Smooth muscle cell (in vitro differentiated cells): ENCODE measurements around the gene DNAJC9. TPM values are rescaled to one million over a fixed set of nuclear protein-coding genes. Genes with fewer than 3 reads are reported as not detected.
A peak's percentile ranks its signal among the peaks of the same experiment; 100 is the strongest.

Experiments
- DNase-seq: peaks from one replicate; lab custom pipeline; 2025; ENCODE audit not compliant: unreplicated experiment; lab: John Stamatoyannopoulos, UW
- H2AFZ ChIP-seq: fragments of 200-600 bp; sonication (generic); 2 replicates; pipeline ENCODE4 v1.6.0; 2016; ENCODE audit warnings: antibody characterized with exemption, low read depth, mild to moderate bottlenecking
- H3F3A ChIP-seq: fragments of 200-600 bp; sonication (generic); 2 replicates; pipeline ENCODE4 v1.6.0; 2017; ENCODE audit warnings: antibody characterized with exemption, low read depth
- H3K27ac ChIP-seq: fragments of 200-600 bp; sonication (generic); 2 replicates; pipeline ENCODE4 v1.5.1; 2016; ENCODE audit warnings: low read depth, mild to moderate bottlenecking
- H3K27me3 ChIP-seq: fragments of 200-600 bp; sonication (generic); 2 replicates; pipeline ENCODE4 v1.6.1; 2016; ENCODE audit warnings: low read depth, mild to moderate bottlenecking
- H3K36me3 ChIP-seq: fragments of 200-600 bp; sonication (generic); 2 replicates; pipeline ENCODE4 v1.5.1; 2016; ENCODE audit warnings: low read depth
- H3K4me1 ChIP-seq: fragments of 200-600 bp; sonication (generic); 2 replicates; pipeline ENCODE4 v1.5.1; 2016; ENCODE audit warnings: low read depth
- H3K4me2 ChIP-seq: fragments of 200-600 bp; sonication (generic); 2 replicates; pipeline ENCODE4 v1.6.0; 2016; ENCODE audit warnings: mild to moderate bottlenecking
- H3K4me3 ChIP-seq: fragments of 200-600 bp; sonication (generic); 2 replicates; pipeline ENCODE4 v1.5.1; 2016; ENCODE audit warnings: mild to moderate bottlenecking
- H3K79me2 ChIP-seq: fragments of 200-600 bp; sonication (generic); 2 replicates; pipeline ENCODE4 v1.6.0; 2016; ENCODE audit warnings: low read depth, mild to moderate bottlenecking
- H3K9ac ChIP-seq: fragments of 200-600 bp; sonication (generic); 2 replicates; pipeline ENCODE4 v1.6.0; 2016; ENCODE audit warnings: low read depth
- H3K9me3 ChIP-seq: fragments of 200-600 bp; sonication (generic); replicated peaks from 2 replicates; pipeline ENCODE4 v1.5.1; 2016; ENCODE audit warnings: low read depth
- H4K20me1 ChIP-seq: fragments of 200-600 bp; sonication (generic); 2 replicates; pipeline ENCODE4 v1.6.0; 2016; ENCODE audit warnings: low read depth
- WGBS: methylation state at CpG from one replicate; pipeline ENCODE4 v1.1.7; 2016; ENCODE audit warnings: low lambda C conversion rate; 5-methylcytosine and 5-hydroxymethylcytosine counted together
- polyA plus RNA-seq: library from polyadenylated mRNA; unstranded; fragments of >200 nt; fragmentation: Nextera tagmentation; extraction: Ambion mirVana; gene quantifications from 2 replicates; pipeline ENCODE4 v1.2.1, GENCODE V29; 2016
- total RNA-seq: library from RNA; depleted of rRNA; stranded (reverse); fragments of >200 nt; gene quantifications from 2 replicates; pipeline ENCODE4 v1.2.3, GENCODE V29; 2014
- TF ChIP-seq, protein P1 (sequence below): fragments of 200-600 bp; sonication (generic); IDR thresholded peaks from 2 replicates; pipeline ENCODE4 v1.5.1; 2017; ENCODE audit warnings: borderline replicate concordance, mild to moderate bottlenecking, antibody characterized with exemption; ENCODE audit not compliant: insufficient read depth, poor library complexity, severe bottlenecking

DNAJC9 gene
- total and polyA plus RNA-seq, 2 experiments from 2014 or later: 19.7 to 22.1 TPM

DNA sequence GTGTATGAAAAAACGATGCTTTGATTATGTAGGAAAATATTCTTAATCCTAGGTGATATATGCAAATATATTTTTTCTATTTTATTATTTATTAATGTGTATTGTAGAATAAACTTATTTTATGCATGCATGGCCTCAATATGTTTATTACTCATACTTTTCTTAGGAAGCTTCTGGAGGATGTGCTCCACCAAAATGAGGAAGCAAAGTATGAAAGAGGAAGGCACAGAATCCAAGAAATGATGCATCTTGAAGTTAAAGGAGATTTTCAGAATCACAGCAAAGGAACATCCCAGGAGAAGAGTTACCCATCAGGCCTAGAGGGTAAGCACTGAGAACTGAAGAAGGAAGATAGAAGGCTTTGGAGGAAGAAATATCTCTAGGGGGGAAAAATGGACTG is 40.4 kb upstream of the DNAJC9 start:
- Histone ChIP-seq H3K4me1 (no peaks in the 10 kb centered on the region), H3K9me3 (no peaks in the 10 kb centered on the region), H3K4me3 (no peak overlapping the region), H3K79me2 (no peaks in the 10 kb centered on the region), H3K27ac (no peak overlapping the region), H3K36me3 (no peaks in the 10 kb centered on the region), H4K20me1 (no peaks in the 10 kb centered on the region), H2AFZ (no peak overlapping the region), H3F3A (no peaks in the 10 kb centered on the region), H3K9ac (no peak overlapping the region), H3K27me3 (no peaks in the 10 kb centered on the region), H3K4me2 (no peak overlapping the region)
- TF ChIP-seq, protein P1, sequence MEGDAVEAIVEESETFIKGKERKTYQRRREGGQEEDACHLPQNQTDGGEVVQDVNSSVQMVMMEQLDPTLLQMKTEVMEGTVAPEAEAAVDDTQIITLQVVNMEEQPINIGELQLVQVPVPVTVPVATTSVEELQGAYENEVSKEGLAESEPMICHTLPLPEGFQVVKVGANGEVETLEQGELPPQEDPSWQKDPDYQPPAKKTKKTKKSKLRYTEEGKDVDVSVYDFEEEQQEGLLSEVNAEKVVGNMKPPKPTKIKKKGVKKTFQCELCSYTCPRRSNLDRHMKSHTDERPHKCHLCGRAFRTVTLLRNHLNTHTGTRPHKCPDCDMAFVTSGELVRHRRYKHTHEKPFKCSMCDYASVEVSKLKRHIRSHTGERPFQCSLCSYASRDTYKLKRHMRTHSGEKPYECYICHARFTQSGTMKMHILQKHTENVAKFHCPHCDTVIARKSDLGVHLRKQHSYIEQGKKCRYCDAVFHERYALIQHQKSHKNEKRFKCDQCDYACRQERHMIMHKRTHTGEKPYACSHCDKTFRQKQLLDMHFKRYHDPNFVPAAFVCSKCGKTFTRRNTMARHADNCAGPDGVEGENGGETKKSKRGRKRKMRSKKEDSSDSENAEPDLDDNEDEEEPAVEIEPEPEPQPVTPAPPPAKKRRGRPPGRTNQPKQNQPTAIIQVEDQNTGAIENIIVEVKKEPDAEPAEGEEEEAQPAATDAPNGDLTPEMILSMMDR: no peak
- no peak for DNase-seq
- 74% methylated on average over 1 of the region's 1 CpG for WGBS

DNA sequence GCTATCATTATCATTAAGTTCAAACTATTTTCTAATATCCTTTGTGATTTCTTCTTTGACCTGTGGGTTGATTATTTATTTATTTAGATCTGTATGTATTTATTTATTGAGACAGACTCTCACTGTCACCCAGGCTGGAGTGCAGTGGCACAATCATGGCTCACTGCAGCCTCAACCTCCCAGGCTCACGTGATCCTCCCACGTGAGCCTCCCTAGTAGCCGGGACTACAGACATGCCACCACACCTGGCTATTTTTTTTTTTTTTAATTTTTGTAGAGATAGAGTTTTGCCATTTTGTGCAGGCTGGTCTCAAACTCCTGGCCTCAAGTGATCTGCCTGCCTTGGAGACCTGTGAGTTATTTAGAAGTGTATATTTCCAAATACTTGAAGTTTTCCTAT is 34.0 kb upstream of the DNAJC9 start:
- Histone ChIP-seq H3K27ac (no peak overlapping the region), H3K4me1 (no peaks in the 10 kb centered on the region), H3K4me2 (no peak overlapping the region), H3F3A (no peaks in the 10 kb centered on the region), H3K4me3 (no peak overlapping the region), H2AFZ (no peak overlapping the region), H3K79me2 (no peaks in the 10 kb centered on the region), H3K36me3 (no peaks in the 10 kb centered on the region), H4K20me1 (no peaks in the 10 kb centered on the region), H3K9ac (no peak overlapping the region), H3K9me3 (no peaks in the 10 kb centered on the region), H3K27me3 (no peaks in the 10 kb centered on the region)
- TF ChIP-seq, protein P1: no peak
- no peak for DNase-seq
- WGBS: 85% methylated on average over 3 of the region's 3 CpGs

DNA sequence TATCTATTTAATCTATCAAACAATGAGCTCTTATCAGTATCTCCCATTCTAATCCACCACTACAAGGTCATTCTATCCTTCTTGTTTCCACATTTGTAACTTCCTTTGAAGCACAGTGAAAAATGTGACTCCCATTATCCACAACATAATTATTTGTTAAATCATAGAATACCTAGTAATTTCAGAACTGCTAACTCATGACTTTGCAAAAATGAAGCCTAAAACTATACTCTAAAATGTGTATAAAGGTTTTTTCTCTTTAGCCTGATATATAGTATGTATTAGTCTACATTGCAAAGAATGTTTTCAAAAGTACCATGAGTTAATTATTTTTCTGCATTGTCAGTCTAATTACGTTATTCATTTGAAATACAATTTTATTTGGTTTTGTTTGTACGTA is 17.4 kb upstream of the DNAJC9 start:
- Histone ChIP-seq H3K4me1 (no peaks in the 10 kb centered on the region), H3K36me3 (no peaks in the 10 kb centered on the region), H3F3A (no peaks in the 10 kb centered on the region), H3K9me3 (no peaks in the 10 kb centered on the region), H3K4me2 (no peak overlapping the region), H3K9ac (no peak overlapping the region), H3K79me2 (no peaks in the 10 kb centered on the region), H3K27ac (no peak overlapping the region), H4K20me1 (no peaks in the 10 kb centered on the region), H3K4me3 (no peak overlapping the region), H2AFZ (no peak overlapping the region), H3K27me3 (peaks cover under 1% of the 10 kb centered on the region)
- DNase-seq: no peak
- TF ChIP-seq, protein P1: no peak
- 86% methylated on average over 2 of the region's 2 CpGs for WGBS

DNA sequence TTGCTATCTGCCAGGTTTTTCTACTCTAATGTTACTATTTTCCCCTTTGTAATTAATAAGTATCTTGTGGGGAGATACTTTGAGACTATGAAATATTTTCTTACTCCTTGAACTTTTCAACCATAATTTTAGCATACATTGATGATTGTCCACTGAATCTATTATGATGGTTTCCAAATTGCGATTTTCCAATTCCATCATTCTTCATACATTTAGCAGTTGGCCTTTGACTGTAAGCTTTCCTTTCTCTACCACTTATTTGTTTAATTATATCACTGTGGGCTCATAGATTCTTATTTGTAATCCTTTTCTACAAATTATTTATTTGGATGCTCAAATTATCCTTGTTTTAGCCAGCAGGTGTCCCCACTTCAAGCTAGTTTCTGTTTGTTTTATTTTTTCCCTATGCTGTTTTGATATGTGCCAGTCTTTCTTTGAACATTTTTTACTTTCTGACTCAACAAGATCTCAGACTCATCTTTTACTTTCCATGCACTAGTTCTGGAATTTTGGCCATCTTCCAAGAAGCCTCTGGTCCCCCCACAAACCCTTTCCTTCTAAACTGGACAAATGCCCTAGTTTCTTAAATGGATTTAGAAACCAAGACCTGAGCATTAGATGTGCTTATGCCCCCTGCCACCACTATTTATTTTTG is 16.8 kb upstream of the DNAJC9 start:
- no peaks in the 10 kb centered on the region for H3K4me1 ChIP-seq
- no peaks in the 10 kb centered on the region for H4K20me1 ChIP-seq
- TF ChIP-seq, protein P1: peak; percentile 51
- no peaks in the 10 kb centered on the region for H3F3A ChIP-seq
- H3K27me3 ChIP-seq: no peaks in the 10 kb centered on the region
- no peaks in the 10 kb centered on the region for H3K79me2 ChIP-seq
- H3K9ac ChIP-seq: no peak overlapping the region
- H2AFZ ChIP-seq: no peak overlapping the region
- H3K36me3 ChIP-seq: no peaks in the 10 kb centered on the region
- H3K4me3 ChIP-seq: no peak overlapping the region
- H3K4me2 ChIP-seq: no peak overlapping the region
- no peaks in the 10 kb centered on the region for H3K9me3 ChIP-seq
- H3K27ac ChIP-seq: no peak overlapping the region
- 37% methylated on average over 1 of the region's 1 CpG for WGBS
- DNase-seq: no peak
